GM19397 (cell line): ENCODE measurements around the gene ZNF746.
"Not testable (repeated sequence)": the region's sequence is repeated elsewhere in the genome, so short reads cannot be mapped to it uniquely, and the experiment has no call there.

ENCODE experiments used
- ATAC-seq: cut with Tn5 transposase; IDR thresholded peaks from one replicate; pipeline ENCODE4 v1.9.1; 2021; ENCODE audit warnings: mild to moderate bottlenecking, moderate library complexity; ENCODE audit not compliant: unreplicated experiment

Gene ZNF746

DNA sequence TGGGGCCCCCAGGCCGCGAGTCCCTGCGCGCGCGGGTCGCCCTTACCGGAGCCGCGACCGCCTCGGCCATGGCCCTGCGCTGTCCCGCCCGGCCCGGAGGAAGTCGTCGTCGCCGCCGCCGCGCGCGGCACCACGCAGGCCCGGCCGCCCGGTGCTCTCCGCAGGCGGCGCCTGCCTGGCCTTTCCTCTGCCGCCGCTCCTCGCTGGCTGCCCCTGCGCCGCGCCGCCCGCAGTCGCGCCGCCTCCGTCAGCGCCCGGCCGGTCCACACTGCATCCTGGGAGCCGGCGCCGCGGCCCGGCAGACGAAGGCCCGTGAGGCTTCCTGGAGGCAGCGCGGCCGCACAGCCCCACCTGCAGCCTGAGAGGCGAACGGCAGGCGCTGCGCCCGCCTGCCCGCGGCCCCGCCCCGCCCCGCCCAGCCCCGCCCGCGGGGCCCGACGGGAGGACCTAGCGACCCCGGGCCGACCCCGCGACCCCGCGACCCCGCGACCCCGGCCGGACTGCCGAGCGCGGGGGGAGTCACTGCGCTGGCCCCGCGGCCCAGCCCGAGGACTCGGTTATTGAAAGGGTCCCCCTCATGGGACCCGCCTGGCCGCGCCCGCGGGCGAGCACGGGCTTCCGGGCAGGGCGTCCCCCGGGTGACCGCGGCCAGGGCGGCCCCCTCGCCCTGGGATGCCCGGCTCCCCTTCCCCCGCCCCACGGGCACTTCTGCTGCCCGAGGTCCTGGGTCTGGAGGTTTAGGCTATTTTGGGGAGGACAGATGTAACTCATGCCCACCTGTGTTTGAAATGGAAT lies at the start of gene ZNF746:
Gene ZNF746, minus strand, starts transcription at position 343 of the 795 bp plus-strand sequence. Its CDS starts 273 bp downstream, at position 70.
- ATAC-seq = peak; percentile 93

- ATAC-seq = no peak
These were observed 49.5 kb upstream of the ZNF746 start for GRCh38 chr7:149547126-149547525.

- no peak for ATAC-seq
These were observed 48.7 kb upstream of the ZNF746 start for GRCh38 chr7:149546331-149546730.

- no peak for ATAC-seq
These were observed 46.4 kb upstream of the ZNF746 start for GRCh38 chr7:149544028-149544427.

- ATAC-seq = no peak
These were observed 35.0 kb upstream of the ZNF746 start for GRCh38 chr7:149532654-149533053.

DNA sequence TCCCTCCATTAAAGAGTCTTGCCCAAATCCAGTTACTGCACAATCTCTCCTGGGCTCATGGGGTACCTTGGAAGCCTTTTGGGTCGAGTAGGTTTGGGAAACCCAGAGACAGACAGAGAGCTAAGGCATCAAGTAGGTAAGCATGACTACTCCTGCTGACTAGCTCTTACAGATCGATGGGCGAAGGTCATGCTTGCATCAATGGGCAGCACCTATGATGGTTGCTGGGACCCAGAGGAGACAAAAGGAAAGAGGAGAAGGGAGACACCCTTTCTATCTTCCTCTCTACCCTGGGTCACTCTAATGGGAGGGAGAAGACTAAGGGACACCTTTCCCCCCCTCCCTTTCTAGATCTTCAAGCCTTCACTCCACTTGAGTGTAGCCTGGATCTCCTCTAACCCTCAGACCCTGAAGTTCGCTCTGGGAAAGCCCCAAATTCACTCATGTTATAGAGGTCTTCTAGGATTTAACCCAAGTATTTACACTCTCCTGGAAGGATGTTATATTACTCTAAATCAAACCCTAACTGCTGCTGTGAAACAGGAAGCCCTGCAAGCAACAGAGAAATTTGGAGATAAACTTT lies 31.6 kb upstream of the ZNF746 start:
- ATAC-seq = no peak

GRCh38 chr7:149527414-149527813 lies 29.8 kb upstream of the ZNF746 start:
- no peak for ATAC-seq

- no peak for ATAC-seq
These were observed 27.7 kb upstream of the ZNF746 start for GRCh38 chr7:149525280-149525679.

DNA sequence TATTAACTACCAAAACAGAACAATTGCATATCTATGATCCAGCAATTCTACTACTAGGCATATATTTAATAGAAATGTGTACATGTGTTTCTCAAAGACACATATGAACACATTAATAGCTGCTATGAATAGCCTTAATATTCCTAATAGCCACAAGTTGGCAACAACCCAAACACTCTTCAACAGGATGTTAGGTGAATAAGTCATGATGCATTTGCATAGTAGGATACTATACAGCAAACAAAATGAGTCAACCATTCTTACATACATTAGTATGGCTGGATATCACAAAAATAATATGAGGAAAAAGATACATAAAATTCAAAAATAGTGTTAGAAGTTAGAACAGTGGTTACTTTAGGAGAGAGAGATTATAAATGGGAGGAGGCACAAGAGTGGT lies 26.8 kb upstream of the ZNF746 start:
- ATAC-seq = no peak

GRCh38 chr7:149510248-149510647 lies 12.6 kb upstream of the ZNF746 start:
- no peak for ATAC-seq

- no peak for ATAC-seq
These were observed 12.2 kb upstream of the ZNF746 start for GRCh38 chr7:149509774-149510173.

GRCh38 chr7:149505551-149505950 lies 7.9 kb upstream of the ZNF746 start:
- ATAC-seq = no peak

GRCh38 chr7:149501651-149502050 lies 4.0 kb upstream of the ZNF746 start:
- no peak for ATAC-seq

DNA sequence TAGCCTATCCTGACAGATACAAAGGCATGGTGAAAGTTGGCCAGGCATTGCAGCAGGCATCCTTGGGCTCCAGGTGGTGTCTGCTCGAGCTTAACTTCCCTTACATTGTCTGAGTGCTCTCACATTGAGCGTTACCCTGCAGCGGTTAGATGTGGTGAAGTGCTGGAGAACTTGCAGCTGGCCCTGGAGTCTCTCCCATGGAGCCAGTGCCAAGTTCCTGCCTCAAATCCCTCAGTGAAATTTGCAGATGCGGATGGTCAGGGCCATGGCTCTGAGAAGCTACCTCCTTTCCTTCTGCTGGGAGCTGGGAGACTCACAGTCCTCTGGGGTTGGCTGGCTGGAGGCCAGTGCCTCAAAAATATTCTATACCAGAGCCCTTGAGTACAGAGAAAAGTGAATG lies 3.3 kb upstream of the ZNF746 start:
- ATAC-seq = no peak

DNA sequence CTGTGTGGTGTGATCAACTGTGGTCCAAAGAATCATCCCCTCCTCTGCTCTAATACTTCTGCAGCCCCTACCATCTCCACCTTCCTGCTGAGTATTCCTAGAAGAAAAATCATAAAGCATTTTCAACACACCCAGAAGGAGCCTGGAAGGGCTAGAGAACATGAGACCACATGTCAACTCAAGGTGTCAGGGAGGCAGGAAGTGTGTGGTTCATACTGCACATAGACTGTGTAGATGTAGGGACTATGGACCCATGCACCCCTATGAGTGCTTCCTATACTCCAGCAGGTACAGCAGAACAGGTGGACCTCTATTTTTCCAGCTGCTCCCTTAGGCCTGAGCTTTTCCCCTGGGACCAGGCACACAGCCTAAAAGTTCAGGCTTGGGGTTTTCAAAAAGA lies 2.6 kb upstream of the ZNF746 start:
- no peak for ATAC-seq

- ATAC-seq = no peak
These were observed 1.2 kb upstream of the ZNF746 start for GRCh38 chr7:149498811-149499210.

- ATAC-seq = peak; percentile 46
These were observed 792 bp downstream of the ZNF746 start for GRCh38 chr7:149496642-149497391.

- ATAC-seq = no peak
These were observed 1.6 kb downstream of the ZNF746 start for GRCh38 chr7:149495785-149496641.

- ATAC-seq = no peak
These were observed 2.8 kb downstream of the ZNF746 start for GRCh38 chr7:149494738-149495368.

DNA sequence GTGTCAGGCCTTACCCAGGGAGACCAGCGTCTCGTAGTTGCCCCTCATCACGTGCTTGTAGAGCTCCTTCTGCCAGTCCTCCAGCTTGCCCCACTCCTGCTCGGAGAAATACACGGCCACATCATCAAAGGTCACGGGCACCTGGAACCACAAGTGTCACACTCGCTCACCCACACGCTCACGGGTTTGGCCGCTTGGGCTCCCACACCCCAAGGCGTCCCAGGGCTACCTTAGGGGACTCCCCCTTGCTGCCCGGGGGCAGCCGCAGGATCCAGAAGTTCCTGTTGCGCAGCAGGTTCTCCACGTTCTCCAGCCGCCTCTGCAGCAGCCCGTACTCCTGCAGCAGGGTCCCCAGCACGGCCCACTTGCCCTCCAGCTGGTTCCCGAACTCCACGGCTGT lies 3.6 kb downstream of the ZNF746 start:
- ATAC-seq = not testable (repeated sequence)
